Mesenchymal stem cell (in vitro differentiated cells and primary cell): ENCODE data around the gene MSI2.
A peak's percentile ranks its signal among the peaks of the same experiment; 100 is the strongest.

Experiments used
- DNase-seq: peaks from one replicate; pipeline ENCODE4 v3.0.0-alpha.2; 2013
- H2AFZ ChIP-seq: one replicate; pipeline ENCODE4 v1.6.1; 2013; ENCODE audit warnings: low read depth, mild to moderate bottlenecking, control low read depth, inconsistent platforms, low read length, moderate library complexity
- H2AK5ac ChIP-seq: 2 replicates; pipeline ENCODE4 v1.6.1; 2013; ENCODE audit warnings: low read length, moderate library complexity, mild to moderate bottlenecking, inconsistent platforms; ENCODE audit not compliant: severe bottlenecking
- H2BK120ac ChIP-seq: one replicate; pipeline ENCODE4 v1.6.1; 2013; ENCODE audit warnings: low read depth, mild to moderate bottlenecking, inconsistent platforms, low read length, moderate library complexity
- H2BK12ac ChIP-seq, 2 experiments: one replicate each; pipeline ENCODE4 v1.6.1; 2013; ENCODE audit warnings: inconsistent platforms in 2 of 2, low read length in 2 of 2, mild to moderate bottlenecking in 2 of 2, moderate library complexity in 2 of 2, control low read depth in 1 of 2
- H2BK15ac ChIP-seq: one replicate; pipeline ENCODE4 v1.6.1; 2013; ENCODE audit warnings: mild to moderate bottlenecking, low read depth, inconsistent platforms; ENCODE audit not compliant: poor library complexity, severe bottlenecking
- H2BK5ac ChIP-seq: 2 replicates; pipeline ENCODE4 v1.6.1; 2013; ENCODE audit warnings: low read depth, mild to moderate bottlenecking, low read length, control low read depth, inconsistent platforms; ENCODE audit not compliant: poor library complexity, severe bottlenecking
- H3K14ac ChIP-seq, 2 experiments: one replicate each; pipeline ENCODE4 v1.6.1; 2013; ENCODE audit warnings: inconsistent platforms in 2 of 2, low read length in 2 of 2, control low read depth in 1 of 2, mild to moderate bottlenecking in 1 of 2, moderate library complexity in 1 of 2
- H3K18ac ChIP-seq, 2 experiments: one replicate each; pipeline ENCODE4 v1.6.1; 2013; ENCODE audit warnings: inconsistent platforms in 2 of 2, low read length in 2 of 2, control low read depth in 1 of 2, low read depth in 1 of 2, mild to moderate bottlenecking in 1 of 2
- H3K23ac ChIP-seq, 2 experiments: one replicate each; pipeline ENCODE4 v1.6.1; 2013; ENCODE audit warnings: inconsistent platforms in 2 of 2, low read length in 2 of 2, mild to moderate bottlenecking in 2 of 2, moderate library complexity in 2 of 2, control low read depth in 1 of 2
- H3K27ac ChIP-seq: 2 replicates; pipeline ENCODE4 v1.5.1; 2013; ENCODE audit warnings: mild to moderate bottlenecking, moderate library complexity, low read length, control low read depth, inconsistent platforms; ENCODE audit not compliant: poor library complexity, severe bottlenecking
- H3K27me3 ChIP-seq, 2 experiments: 2 replicates each; pipeline versions ENCODE4 v1.6.1 to v1.7.0; 2013; ENCODE audit warnings: low read length in 2 of 2, mild to moderate bottlenecking in 2 of 2, moderate library complexity in 2 of 2, control low read depth in 1 of 2, inconsistent platforms in 1 of 2; ENCODE audit not compliant: control insufficient read depth in 1 of 2, insufficient read depth in 1 of 2
- H3K36me3 ChIP-seq, 2 experiments: 2 replicates each; pipeline versions ENCODE4 v1.6.1 to v1.7.0; 2013; ENCODE audit warnings: low read length in 2 of 2, control low read depth in 1 of 2, inconsistent platforms in 1 of 2, low read depth in 1 of 2, mild to moderate bottlenecking in 1 of 2; ENCODE audit not compliant: insufficient read depth in 2 of 2, control insufficient read depth in 1 of 2
- H3K4ac ChIP-seq, 2 experiments: one replicate each; pipeline ENCODE4 v1.6.1; 2013; ENCODE audit warnings: inconsistent platforms in 2 of 2, low read length in 2 of 2, mild to moderate bottlenecking in 2 of 2, moderate library complexity in 2 of 2, control low read depth in 1 of 2, low read depth in 1 of 2
- H3K4me1 ChIP-seq: 2 replicates; pipeline ENCODE4 v1.6.1; 2013; ENCODE audit warnings: low read depth, low read length, control low read depth; ENCODE audit not compliant: control insufficient read depth, insufficient read depth
- H3K4me2 ChIP-seq: 2 replicates; pipeline ENCODE4 v1.6.1; 2013; ENCODE audit warnings: low read length, mild to moderate bottlenecking, inconsistent platforms; ENCODE audit not compliant: poor library complexity, severe bottlenecking
- H3K4me3 ChIP-seq, 2 experiments: 2 replicates each; pipeline versions ENCODE4 v1.5.1 to v1.7.0; 2013; ENCODE audit warnings: low read length in 2 of 2, mild to moderate bottlenecking in 2 of 2, control low read depth in 1 of 2, low read depth in 1 of 2; ENCODE audit not compliant: insufficient read depth in 1 of 2
- H3K79me1 ChIP-seq: replicated peaks from 2 replicates; pipeline ENCODE4 v1.6.1; 2013; ENCODE audit warnings: mild to moderate bottlenecking, control low read depth, low read length, inconsistent platforms; ENCODE audit not compliant: poor library complexity, severe bottlenecking
- H3K9ac ChIP-seq: 2 replicates; pipeline ENCODE4 v1.7.0; 2013; ENCODE audit warnings: mild to moderate bottlenecking, low read length, moderate library complexity
- H3K9me3 ChIP-seq: 2 replicates; pipeline ENCODE4 v1.7.0; 2013; ENCODE audit warnings: mild to moderate bottlenecking, low read length; ENCODE audit not compliant: control insufficient read depth
- H4K8ac ChIP-seq: one replicate; pipeline ENCODE4 v1.6.1; 2013; ENCODE audit warnings: inconsistent platforms, mild to moderate bottlenecking, low read length, moderate library complexity
- H4K91ac ChIP-seq: one replicate; pipeline ENCODE4 v1.6.1; 2013; ENCODE audit warnings: mild to moderate bottlenecking, low read length, inconsistent platforms
- WGBS: methylation state at CpG from one replicate; pipeline ENCODE4 v1.1.7; 2013; ENCODE audit warnings: mixed read lengths; 5-methylcytosine and 5-hydroxymethylcytosine counted together

Gene MSI2

GRCh38 chr17:57249520-57249919 lies 6.8 kb upstream of the MSI2 start:
- no peak overlapping the region for H3K9ac ChIP-seq
- H3K9me3 ChIP-seq: peaks cover 14% of the 10 kb centered on the region
- no peak overlapping the region for H3K18ac ChIP-seq
- H3K27ac ChIP-seq: no peak overlapping the region
- H3K4me3 ChIP-seq: no peak overlapping the region
- no peak overlapping the region for H2AK5ac ChIP-seq
- WGBS: 100% methylated on average over 1 of the region's 1 CpG
- H2BK120ac ChIP-seq: no peak overlapping the region
- H2AFZ ChIP-seq: no peak overlapping the region
- H4K91ac ChIP-seq: no peak overlapping the region
- H3K14ac ChIP-seq: no peak overlapping the region
- no peak for DNase-seq
- no peaks in the 10 kb centered on the region for H3K4me1 ChIP-seq
- no peak overlapping the region for H2BK15ac ChIP-seq
- H3K27me3 ChIP-seq: peaks cover 0 to 24% of the 10 kb centered on the region in 2 experiments
- no peaks in the 10 kb centered on the region for H3K79me1 ChIP-seq
- H3K4me2 ChIP-seq: no peak overlapping the region
- H3K23ac ChIP-seq: no peak overlapping the region
- no peak overlapping the region for H2BK5ac ChIP-seq
- no peaks in the 10 kb centered on the region for H3K36me3 ChIP-seq
- H3K4ac ChIP-seq: no peak overlapping the region
- H4K8ac ChIP-seq: no peak overlapping the region
- H2BK12ac ChIP-seq: no peak overlapping the region

- no peak overlapping the region for H3K23ac ChIP-seq
- peaks cover 0 to 21% of the 10 kb centered on the region in 2 experiments for H3K27me3 ChIP-seq
- H4K91ac ChIP-seq: no peak overlapping the region
- no peak overlapping the region for H2BK120ac ChIP-seq
- no peak overlapping the region for H3K14ac ChIP-seq
- DNase-seq: no peak
- H2BK5ac ChIP-seq: no peak overlapping the region
- H3K79me1 ChIP-seq: no peaks in the 10 kb centered on the region
- H3K4ac ChIP-seq: no peak overlapping the region
- H2AK5ac ChIP-seq: no peak overlapping the region
- no peak overlapping the region for H2AFZ ChIP-seq
- H3K4me1 ChIP-seq: peaks cover 1% of the 10 kb centered on the region
- no peak overlapping the region for H3K9ac ChIP-seq
- no peak overlapping the region for H3K4me3 ChIP-seq
- WGBS: no CpG with 5 or more reads among the region's 1 CpG
- no peak overlapping the region for H2BK12ac ChIP-seq
- no peak overlapping the region for H3K27ac ChIP-seq
- H3K18ac ChIP-seq: no peak overlapping the region
- no peak overlapping the region for H2BK15ac ChIP-seq
- H3K4me2 ChIP-seq: no peak overlapping the region
- no peak overlapping the region for H4K8ac ChIP-seq
- peaks cover 11% of the 10 kb centered on the region for H3K9me3 ChIP-seq
- H3K36me3 ChIP-seq: no peaks in the 10 kb centered on the region
Observed at GRCh38 chr17:57251211-57251787, 5.0 kb upstream of the MSI2 start.

- Histone ChIP-seq H3K27ac (no peak overlapping the region), H2AFZ (no peak overlapping the region), H3K9ac (no peak overlapping the region), H2BK5ac (no peak overlapping the region), H2BK120ac (no peak overlapping the region), H4K8ac (no peak overlapping the region), H3K9me3 (peaks cover 6% of the 10 kb centered on the region), H3K36me3 (no peaks in the 10 kb centered on the region), H3K4ac (no peak overlapping the region), H3K27me3 (peaks cover 0 to 11% of the 10 kb centered on the region in 2 experiments), H2BK15ac (no peak overlapping the region), H2BK12ac (no peak overlapping the region), H2AK5ac (no peak overlapping the region), H3K79me1 (no peaks in the 10 kb centered on the region), H3K4me2 (no peak overlapping the region), H3K4me1 (peaks cover 5% of the 10 kb centered on the region), H3K23ac (no peak overlapping the region), H3K18ac (peak overlapping the region in 1 of 2 experiments; percentile 9), H4K91ac (no peak overlapping the region), H3K4me3 (no peak overlapping the region), H3K14ac (no peak overlapping the region)
- 79% methylated on average over 6 of the region's 6 CpGs for WGBS
- no peak for DNase-seq
Observed at GRCh38 chr17:57253362-57254065, 2.8 kb upstream of the MSI2 start.

- peak overlapping the region; percentile 85 for H3K9ac ChIP-seq
- H3K36me3 ChIP-seq: no peaks in the 10 kb centered on the region
- no peak overlapping the region for H4K91ac ChIP-seq
- no peak overlapping the region for H2BK12ac ChIP-seq
- H2BK5ac ChIP-seq: no peak overlapping the region
- peak overlapping the region; percentile 10 to 67 for H3K4ac ChIP-seq
- peaks cover 6% of the 10 kb centered on the region for H3K79me1 ChIP-seq
- peaks cover 7% of the 10 kb centered on the region for H3K4me1 ChIP-seq
- H2AFZ ChIP-seq: no peak overlapping the region
- H3K9me3 ChIP-seq: peaks cover 6% of the 10 kb centered on the region
- DNase-seq: no peak
- H3K14ac ChIP-seq: no peak overlapping the region
- 41% methylated on average over 15 of the region's 16 CpGs for WGBS
- H4K8ac ChIP-seq: peak overlapping the region; percentile 91
- H2BK15ac ChIP-seq: peak overlapping the region; percentile 97
- H3K4me2 ChIP-seq: peak overlapping the region; percentile 69
- H3K27me3 ChIP-seq: peaks cover 0 to 11% of the 10 kb centered on the region in 2 experiments
- H3K27ac ChIP-seq: no peak overlapping the region
- no peak overlapping the region for H2AK5ac ChIP-seq
- H3K23ac ChIP-seq: no peak overlapping the region
- H3K18ac ChIP-seq: peak overlapping the region; percentile 11 to 90
- peak overlapping the region; percentile 83 to 84 for H3K4me3 ChIP-seq
- H2BK120ac ChIP-seq: no peak overlapping the region
Observed at GRCh38 chr17:57255182-57255775, 1.0 kb upstream of the MSI2 start.
